Effector memory CD8-positive, alpha-beta T cell (primary cell): ENCODE results near the gene PANX3.

Experiments
- ATAC-seq: fragments of 150-1000 bp; cut with Tn5 transposase; replicated peaks from 2 replicates; pipeline ENCODE4 v1.10.0; 2021; ENCODE audit warnings: mild to moderate bottlenecking, moderate library complexity
- DNase-seq, 3 experiments: peaks; one replicate each; pipeline ENCODE4 v3.0.0; 2021
- H3K27ac Mint-ChIP-seq, 2 donors: one replicate each; pipeline ENCODE4 v1.8.0; 2022; ENCODE audit warnings: mild to moderate bottlenecking in 2 of 2, mixed read lengths in 2 of 2, moderate library complexity in 2 of 2
- H3K27me3 Mint-ChIP-seq, 2 donors: one replicate each; pipeline ENCODE4 v1.8.0; 2022; ENCODE audit warnings: mixed read lengths in 2 of 2
- H3K36me3 Mint-ChIP-seq: one replicate; pipeline ENCODE4 v1.8.0; 2022; ENCODE audit warnings: mild to moderate bottlenecking, moderate library complexity, mixed read lengths; ENCODE audit not compliant: insufficient read depth
- H3K4me1 Mint-ChIP-seq, 2 donors: one replicate each; pipeline ENCODE4 v1.8.0; 2022; ENCODE audit warnings: low read depth in 2 of 2, mixed read lengths in 2 of 2
- H3K4me3 Mint-ChIP-seq, 2 donors: one replicate each; pipeline ENCODE4 v1.8.0; 2022; ENCODE audit warnings: mild to moderate bottlenecking in 2 of 2, mixed read lengths in 2 of 2, moderate library complexity in 2 of 2
- H3K9me3 Mint-ChIP-seq, 2 donors: one replicate each; pipeline ENCODE4 v1.8.0; 2022; ENCODE audit warnings: mixed read lengths in 2 of 2

The PANX3 gene

GRCh38 chr11:124625504-124626168 lies 14.4 kb downstream of the PANX3 start:
- no peak for DNase-seq
- Mint-ChIP-seq H3K4me1 (peaks cover 20 to 33% of the 10 kb centered on the region in 2 donors), H3K9me3 (no peaks in the 10 kb centered on the region), H3K27ac (peak overlapping the region in 1 of 2 donors; percentile 23), H3K36me3 (peaks cover 40% of the 10 kb centered on the region), H3K27me3 (no peaks in the 10 kb centered on the region), H3K4me3 (no peak overlapping the region)
- no peak for ATAC-seq

- Mint-ChIP-seq H3K9me3 (no peaks in the 10 kb centered on the region), H3K36me3 (peaks cover 50% of the 10 kb centered on the region), H3K4me1 (peaks cover 17 to 29% of the 10 kb centered on the region in 2 donors), H3K27me3 (no peaks in the 10 kb centered on the region), H3K27ac (peak overlapping the region in 1 of 2 donors; percentile 56), H3K4me3 (no peak overlapping the region)
- DNase-seq = no peak
- no peak for ATAC-seq
Measured at GRCh38 chr11:124627546-124627945, 16.3 kb downstream of the PANX3 start.

GRCh38 chr11:124629961-124630360 lies 18.7 kb downstream of the PANX3 start:
- peaks cover 62% of the 10 kb centered on the region for H3K36me3 Mint-ChIP-seq
- ATAC-seq (no peak), DNase-seq (no peak)
- H3K27me3 Mint-ChIP-seq = no peaks in the 10 kb centered on the region
- no peak overlapping the region for H3K27ac Mint-ChIP-seq
- H3K4me3 Mint-ChIP-seq = no peak overlapping the region
- peaks cover 6 to 17% of the 10 kb centered on the region in 2 donors for H3K4me1 Mint-ChIP-seq
- no peaks in the 10 kb centered on the region for H3K9me3 Mint-ChIP-seq

GRCh38 chr11:124633355-124633754 lies 22.1 kb downstream of the PANX3 start:
- H3K36me3 Mint-ChIP-seq = peaks cover 65% of the 10 kb centered on the region
- no peaks in the 10 kb centered on the region for H3K9me3 Mint-ChIP-seq
- no peaks in the 10 kb centered on the region for H3K27me3 Mint-ChIP-seq
- peaks cover 0 to 2% of the 10 kb centered on the region in 2 donors for H3K4me1 Mint-ChIP-seq
- DNase-seq = no peak
- no peak overlapping the region for H3K4me3 Mint-ChIP-seq
- ATAC-seq = no peak
- no peak overlapping the region for H3K27ac Mint-ChIP-seq

GRCh38 chr11:124635932-124636331 lies 24.7 kb downstream of the PANX3 start:
- ATAC-seq (no peak), DNase-seq (no peak)
- peaks cover 40% of the 10 kb centered on the region for H3K36me3 Mint-ChIP-seq
- no peaks in the 10 kb centered on the region for H3K27me3 Mint-ChIP-seq
- no peak overlapping the region for H3K27ac Mint-ChIP-seq
- no peaks in the 10 kb centered on the region for H3K9me3 Mint-ChIP-seq
- H3K4me1 Mint-ChIP-seq = no peaks in the 10 kb centered on the region
- H3K4me3 Mint-ChIP-seq = no peak overlapping the region

GRCh38 chr11:124638500-124638899 lies 27.3 kb downstream of the PANX3 start:
- ATAC-seq (no peak), DNase-seq (no peak)
- H3K4me1 Mint-ChIP-seq = no peaks in the 10 kb centered on the region
- no peak overlapping the region for H3K4me3 Mint-ChIP-seq
- no peak overlapping the region for H3K27ac Mint-ChIP-seq
- H3K27me3 Mint-ChIP-seq = no peaks in the 10 kb centered on the region
- no peaks in the 10 kb centered on the region for H3K9me3 Mint-ChIP-seq
- peaks cover 21% of the 10 kb centered on the region for H3K36me3 Mint-ChIP-seq

- H3K36me3 Mint-ChIP-seq = peaks cover 14% of the 10 kb centered on the region
- no peak for DNase-seq
- H3K9me3 Mint-ChIP-seq = no peaks in the 10 kb centered on the region
- H3K27me3 Mint-ChIP-seq = no peaks in the 10 kb centered on the region
- no peak overlapping the region for H3K4me3 Mint-ChIP-seq
- no peak for ATAC-seq
- H3K4me1 Mint-ChIP-seq = no peaks in the 10 kb centered on the region
- no peak overlapping the region for H3K27ac Mint-ChIP-seq
Measured at GRCh38 chr11:124639186-124639585, 28.0 kb downstream of the PANX3 start.

GRCh38 chr11:124640666-124641065 lies 29.4 kb downstream of the PANX3 start:
- no peak for DNase-seq
- Mint-ChIP-seq H3K27me3 (no peaks in the 10 kb centered on the region), H3K4me1 (peaks cover 0 to 5% of the 10 kb centered on the region in 2 donors), H3K9me3 (no peaks in the 10 kb centered on the region), H3K4me3 (no peak overlapping the region), H3K27ac (peak overlapping the region in 1 of 2 donors; percentile 19), H3K36me3 (peaks cover 10% of the 10 kb centered on the region)
- no peak for ATAC-seq

- Mint-ChIP-seq H3K9me3 (no peaks in the 10 kb centered on the region), H3K4me3 (no peak overlapping the region), H3K4me1 (peaks cover 0 to 5% of the 10 kb centered on the region in 2 donors), H3K27ac (no peak overlapping the region), H3K36me3 (no peaks in the 10 kb centered on the region), H3K27me3 (no peaks in the 10 kb centered on the region)
- DNase-seq (no peak), ATAC-seq (no peak)
Measured at GRCh38 chr11:124642628-124643027, 31.4 kb downstream of the PANX3 start.

GRCh38 chr11:124643042-124643604 lies 31.9 kb downstream of the PANX3 start:
- Mint-ChIP-seq H3K36me3 (no peaks in the 10 kb centered on the region), H3K27ac (no peak overlapping the region), H3K27me3 (no peaks in the 10 kb centered on the region), H3K4me3 (no peak overlapping the region), H3K4me1 (peaks cover 0 to 5% of the 10 kb centered on the region in 2 donors), H3K9me3 (no peaks in the 10 kb centered on the region)
- DNase-seq = no peak
- ATAC-seq = no peak

GRCh38 chr11:124643605-124644425 lies 32.6 kb downstream of the PANX3 start:
- no peak overlapping the region for H3K4me3 Mint-ChIP-seq
- H3K27me3 Mint-ChIP-seq = no peaks in the 10 kb centered on the region
- DNase-seq (no peak), ATAC-seq (no peak)
- H3K9me3 Mint-ChIP-seq = no peaks in the 10 kb centered on the region
- H3K4me1 Mint-ChIP-seq = peaks cover 0 to 5% of the 10 kb centered on the region in 2 donors
- no peaks in the 10 kb centered on the region for H3K36me3 Mint-ChIP-seq
- H3K27ac Mint-ChIP-seq = no peak overlapping the region

- Mint-ChIP-seq H3K36me3 (no peaks in the 10 kb centered on the region), H3K4me1 (peaks cover 0 to 5% of the 10 kb centered on the region in 2 donors), H3K9me3 (no peaks in the 10 kb centered on the region), H3K27ac (no peak overlapping the region), H3K4me3 (peak overlapping the region in 1 of 2 donors; percentile 26), H3K27me3 (no peaks in the 10 kb centered on the region)
- ATAC-seq = peak; percentile 73
- peak in 2 of 3 experiments; percentile 4 to 8 for DNase-seq
Measured at GRCh38 chr11:124644426-124645280, 33.4 kb downstream of the PANX3 start.

- no peaks in the 10 kb centered on the region for H3K36me3 Mint-ChIP-seq
- no peaks in the 10 kb centered on the region for H3K27me3 Mint-ChIP-seq
- no peaks in the 10 kb centered on the region for H3K9me3 Mint-ChIP-seq
- peaks cover 0 to 5% of the 10 kb centered on the region in 2 donors for H3K4me1 Mint-ChIP-seq
- H3K4me3 Mint-ChIP-seq = no peak overlapping the region
- no peak overlapping the region for H3K27ac Mint-ChIP-seq
- ATAC-seq (no peak), DNase-seq (no peak)
Measured at GRCh38 chr11:124646148-124646547, 34.9 kb downstream of the PANX3 start.
